MCF 10A (cell line): ENCODE results near the gene GRAMD4. TPM values are rescaled to one million over a fixed set of nuclear protein-coding genes. Genes with fewer than 3 reads are reported as not detected.

Source experiments
- BruUV-seq: library from RNA; stranded (reverse); fragments of 400-500 nt; replicated peaks from 2 replicates; lab custom pipeline; 2021; lab: Mats Ljungman, UMichigan
- CTCF ChIA-PET: fragments of 300-600 bp; sonication (Branson Sonifier 250); formaldehyde crosslinking; extraction: SDS; loops from one replicate; lab custom pipeline; 2021; ENCODE audit warnings: antibody characterized with exemption, inconsistent platforms; lab: Yijun Ruan, JAX
- POLR2A ChIA-PET: fragments of 300-600, 350-650 bp; sonication (Branson Sonifier 250); formaldehyde crosslinking; extraction: SDS; loops from one replicate; lab custom pipeline; 2020; ENCODE audit warnings: antibody characterized with exemption, inconsistent platforms; lab: Yijun Ruan, JAX
- DNase-seq: peaks from one replicate; pipeline ENCODE4 v3.0.0-alpha.2; 2018; ENCODE audit not compliant: unreplicated experiment
- H3K27ac Mint-ChIP-seq: one replicate; pipeline ENCODE4 v1.8.0; 2022; ENCODE audit warnings: mild to moderate bottlenecking, low read depth, mixed read lengths; ENCODE audit not compliant: unreplicated experiment
- H3K27me3 Mint-ChIP-seq: one replicate; pipeline ENCODE4 v1.8.0; 2022; ENCODE audit warnings: mixed read lengths; ENCODE audit not compliant: insufficient read depth, unreplicated experiment
- H3K36me3 Mint-ChIP-seq: one replicate; pipeline ENCODE4 v1.8.0; 2022; ENCODE audit warnings: mild to moderate bottlenecking, moderate library complexity, mixed read lengths; ENCODE audit not compliant: insufficient read depth, unreplicated experiment
- H3K4me1 Mint-ChIP-seq: one replicate; pipeline ENCODE4 v1.8.0; 2022; ENCODE audit warnings: mixed read lengths; ENCODE audit not compliant: insufficient read depth, unreplicated experiment
- H3K4me3 Mint-ChIP-seq: one replicate; pipeline ENCODE4 v1.8.0; 2022; ENCODE audit warnings: mild to moderate bottlenecking, moderate library complexity, mixed read lengths; ENCODE audit not compliant: unreplicated experiment
- H3K9me3 Mint-ChIP-seq: one replicate; pipeline ENCODE4 v1.8.0; 2022; ENCODE audit warnings: mixed read lengths; ENCODE audit not compliant: unreplicated experiment
- intact Hi-C: fragments of 100-400 bp; cut with micrococcal nuclease; formaldehyde crosslinking; loops from 2 replicates; pipeline ENCODE4 v1.14.1; 2022
- total RNA-seq: library from RNA; stranded (reverse); gene quantifications from 2 replicates; pipeline ENCODE4 v1.2.3, GENCODE V29; 2022
- TF ChIP-seq, protein P1 (sequence below): fragments of 200-600 bp; IDR thresholded peaks from one replicate; pipeline ENCODE4 v1.8.0; 2022; ENCODE audit warnings: antibody characterized with exemption, mild to moderate bottlenecking; ENCODE audit not compliant: unreplicated experiment

Gene GRAMD4
- total RNA-seq, 1 experiment from 2014 or later, result 15.6 TPM

DNA sequence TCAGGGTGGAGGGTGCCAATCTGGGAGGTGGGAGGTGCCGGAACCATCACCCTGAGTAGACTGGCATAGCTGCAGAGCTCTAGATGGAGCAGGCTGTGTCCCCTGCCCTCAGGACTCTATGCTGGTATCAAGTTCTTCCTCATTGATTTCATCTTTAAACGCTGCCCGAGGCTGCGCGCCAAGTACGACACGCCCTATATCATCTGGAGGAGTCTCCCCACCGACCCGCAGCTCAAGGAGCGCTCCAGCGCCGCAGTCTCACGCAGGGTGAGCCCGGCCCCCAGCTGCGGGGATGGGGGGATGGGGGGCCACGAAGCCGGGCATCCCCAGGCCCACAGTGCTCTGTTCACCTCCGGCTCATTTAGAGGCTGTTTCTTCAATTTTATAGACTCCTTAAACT, 52.5 kb downstream of the GRAMD4 start:
- POLR2A ChIA-PET, result no interaction called here
- TF ChIP-seq, protein P1, sequence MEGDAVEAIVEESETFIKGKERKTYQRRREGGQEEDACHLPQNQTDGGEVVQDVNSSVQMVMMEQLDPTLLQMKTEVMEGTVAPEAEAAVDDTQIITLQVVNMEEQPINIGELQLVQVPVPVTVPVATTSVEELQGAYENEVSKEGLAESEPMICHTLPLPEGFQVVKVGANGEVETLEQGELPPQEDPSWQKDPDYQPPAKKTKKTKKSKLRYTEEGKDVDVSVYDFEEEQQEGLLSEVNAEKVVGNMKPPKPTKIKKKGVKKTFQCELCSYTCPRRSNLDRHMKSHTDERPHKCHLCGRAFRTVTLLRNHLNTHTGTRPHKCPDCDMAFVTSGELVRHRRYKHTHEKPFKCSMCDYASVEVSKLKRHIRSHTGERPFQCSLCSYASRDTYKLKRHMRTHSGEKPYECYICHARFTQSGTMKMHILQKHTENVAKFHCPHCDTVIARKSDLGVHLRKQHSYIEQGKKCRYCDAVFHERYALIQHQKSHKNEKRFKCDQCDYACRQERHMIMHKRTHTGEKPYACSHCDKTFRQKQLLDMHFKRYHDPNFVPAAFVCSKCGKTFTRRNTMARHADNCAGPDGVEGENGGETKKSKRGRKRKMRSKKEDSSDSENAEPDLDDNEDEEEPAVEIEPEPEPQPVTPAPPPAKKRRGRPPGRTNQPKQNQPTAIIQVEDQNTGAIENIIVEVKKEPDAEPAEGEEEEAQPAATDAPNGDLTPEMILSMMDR, result no peak
- no TSS peak for BruUV-seq
- Mint-ChIP-seq H3K27ac (no peak overlapping the region), H3K27me3 (no peaks in the 10 kb centered on the region), H3K9me3 (no peaks in the 10 kb centered on the region), H3K36me3 (peaks cover 26% of the 10 kb centered on the region), H3K4me1 (no peaks in the 10 kb centered on the region), H3K4me3 (no peak overlapping the region)
- DNase-seq, result no peak
- CTCF ChIA-PET, result interaction anchor here (0.6 to 0.8 kb wide), 2 partner anchors 130 to 658 kb away, joined by 3 read pairs; no protein-coding TSS in a partner anchor
- intact Hi-C loops, result no loop called here

DNA sequence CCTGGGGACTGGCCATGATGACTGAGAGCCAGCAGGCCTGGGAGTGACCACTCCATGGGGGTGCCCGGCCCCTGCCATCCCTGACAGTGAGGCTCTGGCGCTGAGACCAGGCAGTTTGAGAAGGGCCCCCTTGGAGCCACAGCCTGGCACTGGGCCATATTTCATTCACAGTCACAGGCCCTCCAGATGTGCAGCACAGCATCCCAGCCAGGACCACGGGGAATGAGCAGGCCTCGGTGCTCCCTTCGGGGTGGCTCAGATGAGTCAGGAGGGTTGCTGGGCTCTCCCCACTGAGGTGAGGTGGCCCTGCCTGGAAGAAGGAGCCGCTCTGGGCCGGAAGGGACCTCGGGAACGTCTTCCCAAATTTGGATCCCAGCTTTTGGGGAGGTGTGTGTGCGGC, 53.0 kb downstream of the GRAMD4 start:
- CTCF ChIA-PET, result interaction anchor here (0.6 to 0.7 kb wide), 2 partner anchors 86 to 658 kb away, joined by 3 read pairs; no protein-coding TSS in a partner anchor
- H3K27ac Mint-ChIP-seq, result no peak overlapping the region
- peaks cover 26% of the 10 kb centered on the region for H3K36me3 Mint-ChIP-seq
- no peaks in the 10 kb centered on the region for H3K4me1 Mint-ChIP-seq
- DNase-seq, result no peak
- no peaks in the 10 kb centered on the region for H3K9me3 Mint-ChIP-seq
- no peaks in the 10 kb centered on the region for H3K27me3 Mint-ChIP-seq
- TF ChIP-seq, protein P1, result no peak
- intact Hi-C loops, result no loop called here
- no peak overlapping the region for H3K4me3 Mint-ChIP-seq
- POLR2A ChIA-PET, result no interaction called here
- no TSS peak for BruUV-seq

- no peak overlapping the region for H3K4me3 Mint-ChIP-seq
- ChIA-PET CTCF (interaction anchor here (0.7 kb wide), 1 partner anchor 87 kb away, joined by 3 read pairs; no protein-coding TSS in a partner anchor), POLR2A (no interaction called here)
- no TSS peak for BruUV-seq
- H3K36me3 Mint-ChIP-seq, result peaks cover 26% of the 10 kb centered on the region
- H3K9me3 Mint-ChIP-seq, result no peaks in the 10 kb centered on the region
- intact Hi-C loops, result no loop called here
- H3K4me1 Mint-ChIP-seq, result no peaks in the 10 kb centered on the region
- no peak overlapping the region for H3K27ac Mint-ChIP-seq
- H3K27me3 Mint-ChIP-seq, result no peaks in the 10 kb centered on the region
- TF ChIP-seq, protein P1, result no peak
- DNase-seq, result no peak
These were observed 53.6 kb downstream of the GRAMD4 start for GRCh38 chr22:46673662-46674236.

DNA sequence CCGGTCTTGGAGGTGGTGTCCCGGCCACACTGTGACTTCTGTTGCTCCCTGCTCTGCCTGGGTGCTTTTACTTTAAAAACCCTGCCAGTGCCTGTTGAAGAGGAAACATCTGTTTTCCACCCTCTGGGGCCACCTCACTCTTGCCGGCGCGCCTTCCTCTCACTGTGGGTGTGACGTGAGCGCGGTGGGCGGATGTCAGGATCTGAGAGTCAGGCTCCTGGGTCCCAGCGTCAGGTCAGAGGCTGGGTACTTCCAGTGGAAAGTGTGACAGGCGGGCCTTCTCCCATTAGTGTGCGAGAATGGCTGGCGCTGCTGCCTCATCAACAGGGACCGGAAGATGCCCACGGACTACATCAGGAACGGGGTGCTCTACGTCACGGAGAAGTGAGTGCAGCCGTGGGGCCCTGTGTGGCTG, 54.2 kb downstream of the GRAMD4 start:
- H3K4me1 Mint-ChIP-seq, result no peaks in the 10 kb centered on the region
- no peaks in the 10 kb centered on the region for H3K9me3 Mint-ChIP-seq
- intact Hi-C loops, result no loop called here
- CTCF ChIA-PET, result no interaction called here
- DNase-seq, result no peak
- no peak overlapping the region for H3K4me3 Mint-ChIP-seq
- BruUV-seq, result no TSS peak
- TF ChIP-seq, protein P1, result no peak
- H3K27me3 Mint-ChIP-seq, result no peaks in the 10 kb centered on the region
- peaks cover 26% of the 10 kb centered on the region for H3K36me3 Mint-ChIP-seq
- POLR2A ChIA-PET, result no interaction called here
- no peak overlapping the region for H3K27ac Mint-ChIP-seq
